Osteoblast (primary cell): ENCODE data around the gene ZNF521. TPM values are rescaled to one million over a fixed set of nuclear protein-coding genes. Genes with fewer than 3 reads are reported as not detected.

Experiments
- DNase-seq: peaks from one replicate; pipeline ENCODE4 v3.0.0; 2011; ENCODE audit warnings: low spot score, mixed read lengths; ENCODE audit not compliant: insufficient read length; ENCODE audit errors: missing footprints
- H2AFZ ChIP-seq: 2 replicates; pipeline ENCODE4 v1.6.0; 2011; ENCODE audit warnings: mild to moderate bottlenecking, low read length
- H3K27ac ChIP-seq: 2 replicates; pipeline ENCODE4 v1.5.1; 2011; ENCODE audit warnings: mild to moderate bottlenecking, low read depth, low read length, moderate library complexity
- H3K27me3 ChIP-seq: 2 replicates; pipeline ENCODE4 v1.6.0; 2012; ENCODE audit warnings: mild to moderate bottlenecking, control low read depth, inconsistent platforms, low read length, moderate library complexity; ENCODE audit not compliant: insufficient read depth
- H3K36me3 ChIP-seq: 2 replicates; pipeline ENCODE4 v1.5.1; 2011; ENCODE audit warnings: mild to moderate bottlenecking, low read length, control low read depth, moderate library complexity; ENCODE audit not compliant: insufficient read depth
- H3K4me1 ChIP-seq: 2 replicates; pipeline ENCODE4 v1.5.1; 2011; ENCODE audit warnings: mild to moderate bottlenecking, low read length, control low read depth, moderate library complexity; ENCODE audit not compliant: insufficient read depth
- H3K4me2 ChIP-seq: 2 replicates; pipeline ENCODE4 v1.6.0; 2011; ENCODE audit warnings: mild to moderate bottlenecking, low read length; ENCODE audit not compliant: insufficient read depth
- H3K4me3 ChIP-seq: fragments of 200-600 bp; sonication (generic); 3 replicates; pipeline ENCODE4 v1.5.1; 2012; ENCODE audit warnings: mild to moderate bottlenecking, low read length, inconsistent platforms; ENCODE audit not compliant: insufficient read depth
- H3K79me2 ChIP-seq: 2 replicates; pipeline ENCODE4 v1.6.0; 2012; ENCODE audit warnings: mild to moderate bottlenecking, low read length, control low read depth, inconsistent platforms; ENCODE audit not compliant: insufficient read depth
- H3K9me3 ChIP-seq: 2 replicates; pipeline ENCODE4 v1.5.1; 2011; ENCODE audit warnings: low read depth, low read length, control low read depth
- H4K20me1 ChIP-seq: 2 replicates; pipeline ENCODE4 v1.6.0; 2012; ENCODE audit warnings: mild to moderate bottlenecking, low read length, control low read depth; ENCODE audit not compliant: insufficient read depth
- CTCF ChIP-seq: IDR thresholded peaks from 2 replicates; pipeline ENCODE4 v1.5.1; 2011; ENCODE audit warnings: mild to moderate bottlenecking, low read depth, low read length, moderate library complexity; ENCODE audit errors: extremely low read depth
- total RNA-seq: library from RNA; depleted of rRNA; stranded (reverse); fragments of >200 nt; gene quantifications from 2 replicates; pipeline ENCODE4 v1.2.3, GENCODE V29; 2012

Gene ZNF521
- total RNA-seq, 1 donor: 27.5 TPM

- H3K27ac ChIP-seq: no peak overlapping the region
- H4K20me1 ChIP-seq: no peaks in the 10 kb centered on the region
- no peak for DNase-seq
- H3K9me3 ChIP-seq: no peaks in the 10 kb centered on the region
- no peaks in the 10 kb centered on the region for H3K27me3 ChIP-seq
- H3K4me2 ChIP-seq: no peak overlapping the region
- no peaks in the 10 kb centered on the region for H3K79me2 ChIP-seq
- H2AFZ ChIP-seq: no peak overlapping the region
- no peak overlapping the region for H3K4me3 ChIP-seq
- no peaks in the 10 kb centered on the region for H3K36me3 ChIP-seq
- peaks cover 6% of the 10 kb centered on the region for H3K4me1 ChIP-seq
- TF ChIP-seq CTCF: no peak
These were observed 180.6 kb downstream of the ZNF521 start for GRCh38 chr18:25171334-25171733.

- Histone ChIP-seq H2AFZ (no peak overlapping the region), H4K20me1 (no peaks in the 10 kb centered on the region), H3K36me3 (no peaks in the 10 kb centered on the region), H3K4me3 (no peak overlapping the region), H3K27ac (no peak overlapping the region), H3K4me2 (no peak overlapping the region), H3K27me3 (no peaks in the 10 kb centered on the region), H3K9me3 (no peaks in the 10 kb centered on the region), H3K4me1 (peaks cover 15% of the 10 kb centered on the region), H3K79me2 (no peaks in the 10 kb centered on the region)
- no peak for DNase-seq
- no peak for TF ChIP-seq CTCF
These were observed 181.6 kb downstream of the ZNF521 start for GRCh38 chr18:25170402-25170801.

GRCh38 chr18:25169701-25170100 lies 182.3 kb downstream of the ZNF521 start:
- Histone ChIP-seq H3K27me3 (no peaks in the 10 kb centered on the region), H3K79me2 (no peaks in the 10 kb centered on the region), H3K4me1 (peaks cover 19% of the 10 kb centered on the region), H3K27ac (no peak overlapping the region), H3K9me3 (no peaks in the 10 kb centered on the region), H4K20me1 (no peaks in the 10 kb centered on the region), H3K36me3 (no peaks in the 10 kb centered on the region), H3K4me2 (no peak overlapping the region), H2AFZ (no peak overlapping the region), H3K4me3 (no peak overlapping the region)
- no peak for TF ChIP-seq CTCF
- DNase-seq: no peak

- Histone ChIP-seq H3K27me3 (no peaks in the 10 kb centered on the region), H3K4me2 (no peak overlapping the region), H2AFZ (no peak overlapping the region), H3K4me3 (no peak overlapping the region), H3K4me1 (peaks cover 26% of the 10 kb centered on the region), H4K20me1 (no peaks in the 10 kb centered on the region), H3K9me3 (no peaks in the 10 kb centered on the region), H3K27ac (no peak overlapping the region), H3K36me3 (no peaks in the 10 kb centered on the region), H3K79me2 (no peaks in the 10 kb centered on the region)
- no peak for DNase-seq
- no peak for TF ChIP-seq CTCF
These were observed 184.2 kb downstream of the ZNF521 start for GRCh38 chr18:25167612-25168410.
